K562 (cell line): ENCODE results near the gene TNRC6B. TPM values are rescaled to one million over a fixed set of nuclear protein-coding genes. Genes with fewer than 3 reads are reported as not detected.

Experiments
- ARID4B ChIP-seq: sonication (generic); formaldehyde crosslinking; IDR thresholded peaks from 2 replicates; pipeline ENCODE4 v1.8.0; 2022; ENCODE audit warnings: mild to moderate bottlenecking, missing genetic modification reagents
- CREM ChIP-seq: IDR thresholded peaks from 2 replicates; pipeline ENCODE4 v1.6.1; 2014; ENCODE audit warnings: antibody characterized with exemption, low read depth
- ETS2 ChIP-seq: IDR thresholded peaks from 2 replicates; pipeline ENCODE4 v1.6.1; 2016; ENCODE audit warnings: borderline replicate concordance, missing genetic modification characterization, mild to moderate bottlenecking, moderate library complexity, missing compliant biosample characterization; ENCODE audit not compliant: poor library complexity, severe bottlenecking
- GATAD2A ChIP-seq: fragments of 450-650 bp; IDR thresholded peaks from 2 replicates; pipeline ENCODE4 v1.6.1; 2017
- LCOR ChIP-seq: sonication (generic); formaldehyde crosslinking; IDR thresholded peaks from 2 replicates; pipeline ENCODE4 v1.8.0; 2022; ENCODE audit warnings: mild to moderate bottlenecking, missing genetic modification reagents
- SMC3 ChIP-seq: conservative IDR thresholded peaks from 2 replicates; pipeline ENCODE4 v1.6.1; 2011; ENCODE audit warnings: low read depth, low read length, improper control_type of control experiment; ENCODE audit not compliant: insufficient read depth
- SNRNP70 ChIP-seq: fragments of 200-400 bp; formaldehyde crosslinking; optimal IDR thresholded peaks from 2 replicates; pipeline ENCODE3; 2017; ENCODE audit warnings: low read depth, low read length
- SREBF1 ChIP-seq: fragments of 150-350 bp; IDR thresholded peaks from 2 replicates; pipeline ENCODE4 v1.6.1; 2014; ENCODE audit warnings: antibody characterized with exemption, low read depth, low read length, borderline replicate concordance
- ZNF146 ChIP-seq: IDR thresholded peaks from one replicate; pipeline ENCODE4 v1.6.1; 2018; ENCODE audit warnings: missing compliant biosample characterization; ENCODE audit not compliant: unreplicated experiment
- ZNF224 ChIP-seq: sonication (generic); formaldehyde crosslinking; IDR thresholded peaks from 2 replicates; pipeline ENCODE4 v1.8.0; 2022; ENCODE audit warnings: mild to moderate bottlenecking, missing genetic modification reagents
- ZNF696 ChIP-seq: fragments of 250-450 bp; sonication (Bioruptor Pico); conservative IDR thresholded peaks from 2 replicates; pipeline ENCODE4 v1.4.0; 2020; ENCODE audit warnings: mild to moderate bottlenecking, moderate library complexity
- polyA plus RNA-seq, 8 experiments: library from polyadenylated mRNA; depleted of rRNA in 4 of 8; stranded (reverse) in 5 of 8; unstranded in 3 of 8; fragments of >200 nt; fragmentation: Nextera tagmentation in 2 of 8; fragmentation: Illumina TruSeq in 1 of 8; extraction: Ambion mirVana in 2 of 8; extraction: Trizol in 1 of 8; gene quantifications; 2 replicates each; pipeline versions ENCODE4 v1.2.1 to v1.2.3, GENCODE V29; 2011 to 2014; ENCODE audit warnings: inconsistent platforms in 1 of 8, missing spikeins in 1 of 8
- total RNA-seq, 7 experiments: library from RNA; depleted of rRNA in 6 of 7; stranded (reverse); fragments of >200 nt in 6 of 7; fragmentation: Illumina TruSeq in 2 of 7; extraction: Trizol in 2 of 7; gene quantifications; 2 replicates each; pipeline versions ENCODE4 v1.2.1 to v1.2.3, GENCODE V29; 2011 to 2021; ENCODE audit warnings: low replicate concordance in 1 of 7
- TF ChIP-seq, protein P1 (sequence below): sonication (generic); formaldehyde crosslinking; IDR thresholded peaks from 2 replicates; pipeline ENCODE4 v1.8.0; 2022; ENCODE audit warnings: mild to moderate bottlenecking, missing genetic modification reagents
- TF ChIP-seq, protein P2 (sequence below): sonication (generic); formaldehyde crosslinking; IDR thresholded peaks from 2 replicates; pipeline ENCODE4 v1.8.1; 2023; ENCODE audit warnings: mild to moderate bottlenecking, missing genetic modification reagents, moderate library complexity
- TF ChIP-seq, protein P3 (sequence below): fragments of 450-650 bp; formaldehyde crosslinking; IDR thresholded peaks from 2 replicates; pipeline ENCODE4 v1.4.0; 2022; ENCODE audit warnings: missing genetic modification characterization
- TF ChIP-seq, protein P4 (sequence below): sonication (generic); formaldehyde crosslinking; IDR thresholded peaks from 2 replicates; pipeline ENCODE4 v1.8.0; 2023; ENCODE audit warnings: mild to moderate bottlenecking, missing genetic modification reagents

Gene TNRC6B
- total and polyA plus RNA-seq, 9 of the 15 experiments (the other 6 are each of a cell fraction or from before 2014, with no cell fraction given), result 0.96 to 18.8 (median 10.8) TPM

DNA sequence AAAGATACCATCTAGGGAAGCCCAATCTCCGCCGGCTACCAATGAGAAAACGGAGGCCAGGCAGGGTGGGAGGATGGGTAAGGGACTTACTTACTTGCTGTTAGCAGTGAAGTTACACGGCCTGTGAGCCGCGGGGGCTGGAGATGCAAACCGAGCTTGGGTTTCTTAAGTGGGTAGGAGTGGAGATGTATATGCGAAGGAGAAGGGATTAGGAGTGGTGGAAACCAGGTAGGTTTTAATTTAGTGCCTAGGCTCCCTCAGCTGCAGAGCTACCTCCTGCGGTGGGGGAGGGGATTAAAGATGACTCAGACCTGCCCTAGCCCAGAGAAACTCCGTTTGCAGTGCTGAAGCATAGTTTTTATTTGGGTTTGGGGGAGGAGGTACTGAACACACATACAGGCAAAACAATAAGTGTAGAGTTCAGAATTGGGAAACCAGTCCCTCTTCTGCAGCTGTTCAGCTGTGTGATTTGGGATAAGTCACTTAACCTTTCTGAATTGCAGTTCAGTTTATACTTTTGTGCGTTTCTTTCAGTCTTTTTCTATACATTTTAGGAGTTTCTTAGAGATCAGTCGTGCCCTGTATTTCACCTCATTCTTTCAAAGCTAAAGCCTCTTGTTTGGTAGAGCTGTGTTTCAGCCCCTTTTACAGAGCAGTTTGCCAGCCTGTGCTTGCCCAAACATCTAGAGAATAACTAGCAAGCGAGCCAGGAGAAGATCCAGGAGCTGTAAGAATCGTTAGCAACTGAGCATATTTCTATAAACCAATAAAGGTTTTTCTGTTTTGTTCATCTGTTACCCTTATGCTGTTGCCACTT, 596 bp upstream of the TNRC6B start (continued):
- no peak for TF ChIP-seq SMC3
- TF ChIP-seq CREM, result no peak
- TF ChIP-seq ZNF146 (CRISPR knock-in tag), result no peak
- TF ChIP-seq, protein P1, sequence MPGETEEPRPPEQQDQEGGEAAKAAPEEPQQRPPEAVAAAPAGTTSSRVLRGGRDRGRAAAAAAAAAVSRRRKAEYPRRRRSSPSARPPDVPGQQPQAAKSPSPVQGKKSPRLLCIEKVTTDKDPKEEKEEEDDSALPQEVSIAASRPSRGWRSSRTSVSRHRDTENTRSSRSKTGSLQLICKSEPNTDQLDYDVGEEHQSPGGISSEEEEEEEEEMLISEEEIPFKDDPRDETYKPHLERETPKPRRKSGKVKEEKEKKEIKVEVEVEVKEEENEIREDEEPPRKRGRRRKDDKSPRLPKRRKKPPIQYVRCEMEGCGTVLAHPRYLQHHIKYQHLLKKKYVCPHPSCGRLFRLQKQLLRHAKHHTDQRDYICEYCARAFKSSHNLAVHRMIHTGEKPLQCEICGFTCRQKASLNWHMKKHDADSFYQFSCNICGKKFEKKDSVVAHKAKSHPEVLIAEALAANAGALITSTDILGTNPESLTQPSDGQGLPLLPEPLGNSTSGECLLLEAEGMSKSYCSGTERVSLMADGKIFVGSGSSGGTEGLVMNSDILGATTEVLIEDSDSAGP (CRISPR knock-in tag), result no peak
- TF ChIP-seq, protein P2, sequence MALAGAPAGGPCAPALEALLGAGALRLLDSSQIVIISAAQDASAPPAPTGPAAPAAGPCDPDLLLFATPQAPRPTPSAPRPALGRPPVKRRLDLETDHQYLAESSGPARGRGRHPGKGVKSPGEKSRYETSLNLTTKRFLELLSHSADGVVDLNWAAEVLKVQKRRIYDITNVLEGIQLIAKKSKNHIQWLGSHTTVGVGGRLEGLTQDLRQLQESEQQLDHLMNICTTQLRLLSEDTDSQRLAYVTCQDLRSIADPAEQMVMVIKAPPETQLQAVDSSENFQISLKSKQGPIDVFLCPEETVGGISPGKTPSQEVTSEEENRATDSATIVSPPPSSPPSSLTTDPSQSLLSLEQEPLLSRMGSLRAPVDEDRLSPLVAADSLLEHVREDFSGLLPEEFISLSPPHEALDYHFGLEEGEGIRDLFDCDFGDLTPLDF (CRISPR knock-in tag), result no peak
- TF ChIP-seq, protein P3, sequence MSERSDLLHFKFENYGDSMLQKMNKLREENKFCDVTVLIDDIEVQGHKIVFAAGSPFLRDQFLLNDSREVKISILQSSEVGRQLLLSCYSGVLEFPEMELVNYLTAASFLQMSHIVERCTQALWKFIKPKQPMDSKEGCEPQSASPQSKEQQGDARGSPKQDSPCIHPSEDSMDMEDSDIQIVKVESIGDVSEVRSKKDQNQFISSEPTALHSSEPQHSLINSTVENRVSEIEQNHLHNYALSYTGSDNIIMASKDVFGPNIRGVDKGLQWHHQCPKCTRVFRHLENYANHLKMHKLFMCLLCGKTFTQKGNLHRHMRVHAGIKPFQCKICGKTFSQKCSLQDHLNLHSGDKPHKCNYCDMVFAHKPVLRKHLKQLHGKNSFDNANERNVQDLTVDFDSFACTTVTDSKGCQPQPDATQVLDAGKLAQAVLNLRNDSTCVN, result no peak
- TF ChIP-seq ARID4B, result no peak
- TF ChIP-seq LCOR (CRISPR knock-in tag), result peak; percentile 46; the same call in 1 of the 2 replicates
- TF ChIP-seq GATAD2A, result no peak
- no peak for TF ChIP-seq SREBF1
- TF ChIP-seq ZNF224, result no peak
- no peak for TF ChIP-seq ETS2 (tag)
- TF ChIP-seq ZNF696 (CRISPR knock-in tag), result no peak
- TF ChIP-seq, protein P4, sequence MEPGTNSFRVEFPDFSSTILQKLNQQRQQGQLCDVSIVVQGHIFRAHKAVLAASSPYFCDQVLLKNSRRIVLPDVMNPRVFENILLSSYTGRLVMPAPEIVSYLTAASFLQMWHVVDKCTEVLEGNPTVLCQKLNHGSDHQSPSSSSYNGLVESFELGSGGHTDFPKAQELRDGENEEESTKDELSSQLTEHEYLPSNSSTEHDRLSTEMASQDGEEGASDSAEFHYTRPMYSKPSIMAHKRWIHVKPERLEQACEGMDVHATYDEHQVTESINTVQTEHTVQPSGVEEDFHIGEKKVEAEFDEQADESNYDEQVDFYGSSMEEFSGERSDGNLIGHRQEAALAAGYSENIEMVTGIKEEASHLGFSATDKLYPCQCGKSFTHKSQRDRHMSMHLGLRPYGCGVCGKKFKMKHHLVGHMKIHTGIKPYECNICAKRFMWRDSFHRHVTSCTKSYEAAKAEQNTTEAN (CRISPR knock-in tag), result no peak
- no peak for TF ChIP-seq SNRNP70
